IMR-90 (cell line): Measurements from ENCODE around the gene PYCARD. TPM values are rescaled to one million over a fixed set of nuclear protein-coding genes. Genes with fewer than 3 reads are reported as not detected.

ENCODE experiments used
- ATAC-seq: fragments of 200-7000 bp; cut with Tn5 transposase; 2 replicates; pipeline ENCODE4 v1.9.1; 2020; ENCODE audit warnings: low read depth, mild to moderate bottlenecking, moderate library complexity
- BruUV-seq: library from RNA; stranded (reverse); fragments of 400-500 nt; replicated peaks from 2 replicates; lab custom pipeline; 2021; lab: Mats Ljungman, UMichigan
- CTCF ChIA-PET: fragments of 300-600 bp; formaldehyde crosslinking; extraction: SDS; loops from one replicate; lab custom pipeline; 2021; ENCODE audit warnings: antibody characterized with exemption; lab: Yijun Ruan, JAX
- POLR2A ChIA-PET: fragments of 300-600 bp; sonication (Branson Sonifier 250); formaldehyde crosslinking; loops from one replicate; lab custom pipeline; 2022; ENCODE audit warnings: antibody characterized with exemption; ENCODE audit not compliant: unreplicated experiment; lab: Charles Lee
- DNase-seq: peaks from one replicate; pipeline ENCODE4 v3.0.0; 2013
- H2AFZ ChIP-seq: replicated peaks from 2 replicates; pipeline ENCODE3; 2013; ENCODE audit warnings: low read length, mild to moderate bottlenecking; ENCODE audit not compliant: poor library complexity
- H2AK5ac ChIP-seq: 2 replicates; pipeline ENCODE4 v1.6.1; 2013; ENCODE audit warnings: low read depth, low read length, inconsistent platforms
- H2AK9ac ChIP-seq: replicated peaks from 2 replicates; pipeline ENCODE3; 2013; ENCODE audit warnings: mild to moderate bottlenecking, low read depth, low read length, moderate library complexity; ENCODE audit not compliant: poor library complexity
- H2BK120ac ChIP-seq: 2 replicates; pipeline ENCODE4 v1.6.1; 2013; ENCODE audit warnings: low read depth, low read length, inconsistent platforms
- H2BK15ac ChIP-seq: 3 replicates; pipeline ENCODE4 v1.6.1; 2013; ENCODE audit warnings: low read depth, low read length, inconsistent platforms
- H2BK20ac ChIP-seq: 2 replicates; pipeline ENCODE4 v1.6.1; 2013; ENCODE audit warnings: low read depth, mild to moderate bottlenecking, inconsistent platforms, low read length, moderate library complexity
- H2BK5ac ChIP-seq: 2 replicates; pipeline ENCODE4 v1.6.1; 2013; ENCODE audit warnings: mild to moderate bottlenecking, low read depth, low read length, inconsistent platforms; ENCODE audit not compliant: poor library complexity, severe bottlenecking
- H3K14ac ChIP-seq: replicated peaks from 2 replicates; pipeline ENCODE4 v1.6.1; 2013; ENCODE audit warnings: low read depth, low read length, inconsistent platforms
- H3K18ac ChIP-seq: 2 replicates; pipeline ENCODE4 v1.6.1; 2013; ENCODE audit warnings: low read depth, low read length, control low read depth
- H3K23ac ChIP-seq: 2 replicates; pipeline ENCODE4 v1.6.1; 2013; ENCODE audit warnings: low read depth, low read length, inconsistent platforms
- H3K27ac ChIP-seq: 2 replicates; pipeline ENCODE4 v1.5.1; 2013; ENCODE audit warnings: mild to moderate bottlenecking, control low read depth, low read length; ENCODE audit not compliant: insufficient read depth
- H3K27me3 ChIP-seq: 2 replicates; pipeline ENCODE4 v1.6.1; 2013; ENCODE audit warnings: low read length; ENCODE audit not compliant: control insufficient read depth, insufficient read depth
- H3K36me3 ChIP-seq: 2 replicates; pipeline ENCODE4 v1.6.1; 2013; ENCODE audit warnings: low read length, mixed read lengths; ENCODE audit not compliant: control insufficient read depth, insufficient read depth
- H3K4ac ChIP-seq: 2 replicates; pipeline ENCODE4 v1.6.1; 2013; ENCODE audit warnings: low read depth, low read length, inconsistent platforms
- H3K4me1 ChIP-seq: 2 replicates; pipeline ENCODE4 v1.6.1; 2013; ENCODE audit warnings: low read length, mixed read lengths; ENCODE audit not compliant: control insufficient read depth, insufficient read depth
- H3K4me2 ChIP-seq: 2 replicates; pipeline ENCODE4 v1.6.1; 2013; ENCODE audit warnings: low read depth, mild to moderate bottlenecking, control low read depth, low read length, moderate library complexity
- H3K4me3 ChIP-seq: 2 replicates; pipeline ENCODE4 v1.5.1; 2013; ENCODE audit warnings: low read depth, mild to moderate bottlenecking, control low read depth, low read length, moderate library complexity; ENCODE audit not compliant: insufficient read depth
- H3K56ac ChIP-seq: 2 replicates; pipeline ENCODE4 v1.6.1; 2013; ENCODE audit warnings: low read length, inconsistent platforms; ENCODE audit not compliant: insufficient read depth; ENCODE audit errors: extremely low read depth
- H3K79me1 ChIP-seq, 2 experiments: 2 replicates each; pipeline ENCODE4 v1.6.1; 2013; ENCODE audit warnings: low read length in 2 of 2, inconsistent platforms in 1 of 2, low read depth in 1 of 2
- H3K9ac ChIP-seq: 2 replicates; pipeline ENCODE4 v1.6.1; 2013; ENCODE audit warnings: low read depth, low read length, control low read depth
- H3K9me1 ChIP-seq: 2 replicates; pipeline ENCODE4 v1.6.1; 2013; ENCODE audit warnings: low read length, inconsistent platforms; ENCODE audit not compliant: insufficient read depth
- H3K9me3 ChIP-seq: 2 replicates; pipeline ENCODE4 v1.6.1; 2013; ENCODE audit warnings: low read length; ENCODE audit not compliant: control insufficient read depth, insufficient read depth
- H4K20me1 ChIP-seq: 2 replicates; pipeline ENCODE4 v1.6.1; 2013; ENCODE audit warnings: low read length, inconsistent platforms; ENCODE audit not compliant: insufficient read depth
- H4K5ac ChIP-seq: 2 replicates; pipeline ENCODE4 v1.6.1; 2013; ENCODE audit warnings: mild to moderate bottlenecking, low read depth, low read length, control low read depth
- H4K8ac ChIP-seq, 2 experiments: 2 replicates each; pipeline ENCODE4 v1.6.1; 2013; ENCODE audit warnings: low read depth in 2 of 2, low read length in 2 of 2, control low read depth in 1 of 2, inconsistent platforms in 1 of 2
- H4K91ac ChIP-seq: 2 replicates; pipeline ENCODE4 v1.6.1; 2013; ENCODE audit warnings: low read depth, low read length, inconsistent platforms; ENCODE audit not compliant: insufficient read depth
- CHD1 ChIP-seq: IDR thresholded peaks from 2 replicates; pipeline ENCODE4 v1.6.1; 2012; ENCODE audit warnings: low read depth, low read length, improper control_type of control experiment
- MAFK ChIP-seq: IDR thresholded peaks from 2 replicates; pipeline ENCODE4 v1.6.1; 2012; ENCODE audit warnings: low read depth, low read length, improper control_type of control experiment
- POLR2A ChIP-seq: IDR thresholded peaks from 2 replicates; pipeline ENCODE4 v1.6.1; 2012; ENCODE audit warnings: mild to moderate bottlenecking, low read depth, low read length
- RAD21 ChIP-seq: IDR thresholded peaks from 2 replicates; pipeline ENCODE4 v1.6.1; 2012; ENCODE audit warnings: low read length, improper control_type of control experiment
- WGBS, 2 experiments: methylation state at CpG; one replicate each; pipeline versions ENCODE4 v1.1.5 to v1.1.7; 2013; ENCODE audit warnings: missing lambda C conversion rate in 2 of 2; ENCODE audit not compliant: insufficient read length in 1 of 2; ENCODE audit errors: extremely low coverage in 2 of 2; 5-methylcytosine and 5-hydroxymethylcytosine counted together
- dilution Hi-C: fragments of 300-500 bp; cut with HindIII; formaldehyde crosslinking; loops from one replicate; pipeline ENCODE4 v1.14.3; 2018; ENCODE audit warnings: low sequenced_read_pairs; ENCODE audit not compliant: unreplicated experiment
- in situ Hi-C: fragments of 300-500 bp; cut with MboI; formaldehyde crosslinking; loops from 3 replicates; pipeline ENCODE4 v1.14.3; 2019; ENCODE audit warnings: low sequenced_read_pairs, inconsistent platforms, mixed read lengths
- intact Hi-C: fragments of 100-400 bp; cut with micrococcal nuclease; formaldehyde crosslinking; loops from 2 replicates; pipeline ENCODE4 v1.10.0; 2022
- polyA plus RNA-seq, 3 experiments: library from polyadenylated mRNA; depleted of rRNA; stranded (reverse); fragments of >200 nt; gene quantifications; 2 replicates each; pipeline ENCODE4 v1.2.3, GENCODE V29; 2012; ENCODE audit warnings: low replicate concordance in 1 of 3
- total RNA-seq: library from RNA; depleted of rRNA; stranded (reverse); fragments of >200 nt; gene quantifications from 2 replicates; pipeline ENCODE4 v1.2.3, GENCODE V29; 2012

PYCARD gene
- total and polyA plus RNA-seq, 2 of the 4 experiments (the other 2 are of a cell fraction): 10.2 to 20.5 TPM

GRCh38 chr16:31189412-31189778 is 13.2 kb downstream of the PYCARD start:
- no peak overlapping the region for H3K4me3 ChIP-seq
- H3K9ac ChIP-seq: no peak overlapping the region
- no TSS peak for BruUV-seq
- no peak overlapping the region for H3K56ac ChIP-seq
- H2BK20ac ChIP-seq: no peak overlapping the region
- no peak overlapping the region for H3K27ac ChIP-seq
- dilution Hi-C loops: no loop called here
- H2AK5ac ChIP-seq: no peak overlapping the region
- no peak for DNase-seq
- CTCF ChIA-PET: no interaction called here
- no peak for TF ChIP-seq RAD21
- TF ChIP-seq MAFK: no peak
- TF ChIP-seq CHD1: no peak
- TF ChIP-seq POLR2A: no peak
- no peak overlapping the region for H4K8ac ChIP-seq
- no peak overlapping the region for H2AFZ ChIP-seq
- no peak overlapping the region for H3K14ac ChIP-seq
- intact Hi-C loops: loop anchor here (10.0 kb wide), 1 partner anchor 685 kb away; the partner anchor contains the start of gene ZNF267
- no peaks in the 10 kb centered on the region for H3K4me1 ChIP-seq
- no peak overlapping the region for H2AK9ac ChIP-seq
- no peak overlapping the region for H2BK5ac ChIP-seq
- H3K9me3 ChIP-seq: no peaks in the 10 kb centered on the region
- in situ Hi-C loops: no loop called here
- H2BK120ac ChIP-seq: no peak overlapping the region
- H4K5ac ChIP-seq: no peak overlapping the region
- H3K4ac ChIP-seq: no peak overlapping the region
- H4K91ac ChIP-seq: no peak overlapping the region
- peaks cover 4% of the 10 kb centered on the region; the same call in 1 of the 2 replicates for H3K9me1 ChIP-seq
- WGBS, 2 experiments: 100% methylated on average over 1 of the region's 2 CpGs; no CpG with 5 or more reads in 1 of the 2 experiments
- H3K4me2 ChIP-seq: no peak overlapping the region
- H3K36me3 ChIP-seq: peaks cover 91% of the 10 kb centered on the region
- POLR2A ChIA-PET: no interaction called here
- no peak overlapping the region for H3K23ac ChIP-seq
- no peak for ATAC-seq
- peaks cover 92% of the 10 kb centered on the region for H4K20me1 ChIP-seq
- no peaks in the 10 kb centered on the region for H3K27me3 ChIP-seq
- no peak overlapping the region for H3K18ac ChIP-seq
- peaks cover 71 to 92% of the 10 kb centered on the region in 2 experiments for H3K79me1 ChIP-seq
- no peak overlapping the region for H2BK15ac ChIP-seq
